WTC11 (cell line): ENCODE measurements around the gene TCEANC. TPM values are rescaled to one million over a fixed set of nuclear protein-coding genes. Genes with fewer than 3 reads are reported as not detected.
A peak's percentile ranks its signal among the peaks of the same experiment; 100 is the strongest.
"Not testable (repeated sequence)": the region's sequence is repeated elsewhere in the genome, so short reads cannot be mapped to it uniquely, and the experiment has no call there.

Experiments used
- ATAC-seq: fragments of 200-7000 bp; cut with Tn5 transposase; 2 replicates; pipeline ENCODE4 v1.10.0; 2021; ENCODE audit warnings: mild to moderate bottlenecking, moderate library complexity
- CTCF ChIA-PET: fragments of 300-600 bp; sonication (Branson Sonifier 250); formaldehyde crosslinking; loops from one replicate; lab custom pipeline; 2021; ENCODE audit warnings: antibody characterized with exemption; lab: Charles Lee
- POLR2A ChIA-PET: fragments of 350-600 bp; sonication (Branson Sonifier 250); formaldehyde crosslinking; loops from one replicate; lab custom pipeline; 2021; ENCODE audit warnings: antibody characterized with exemption; lab: Charles Lee
- DNase-seq: peaks from one replicate; pipeline ENCODE4 v3.0.0; 2021; ENCODE audit warnings: low spot score
- H3K27ac Mint-ChIP-seq: 2 replicates; pipeline ENCODE4 v1.8.0; 2021; ENCODE audit warnings: mixed read lengths
- H3K27me3 Mint-ChIP-seq: 2 replicates; pipeline ENCODE4 v1.8.0; 2021; ENCODE audit warnings: low read depth, mild to moderate bottlenecking, moderate library complexity, mixed read lengths
- H3K36me3 Mint-ChIP-seq: 2 replicates; pipeline ENCODE4 v1.8.0; 2021; ENCODE audit warnings: mixed read lengths
- H3K4me1 Mint-ChIP-seq: 2 replicates; pipeline ENCODE4 v1.8.0; 2022; ENCODE audit warnings: mixed read lengths
- H3K4me3 Mint-ChIP-seq: 2 replicates; pipeline ENCODE4 v1.8.0; 2021; ENCODE audit warnings: mild to moderate bottlenecking, moderate library complexity, mixed read lengths
- H3K9me3 Mint-ChIP-seq: 2 replicates; pipeline ENCODE4 v1.8.0; 2021; ENCODE audit warnings: mixed read lengths
- FOXP4 ChIP-seq: sonication (generic); formaldehyde crosslinking; IDR thresholded peaks from 2 replicates; pipeline ENCODE4 v1.8.0; 2022; ENCODE audit warnings: mild to moderate bottlenecking, missing genetic modification reagents
- GTF2I ChIP-seq: fragments of 250-450 bp; sonication (Bioruptor Pico); conservative IDR thresholded peaks from 2 replicates; pipeline ENCODE4 v1.4.0; 2021; ENCODE audit warnings: mild to moderate bottlenecking
- HMGA2 ChIP-seq: fragments of 250-450 bp; sonication (Bioruptor Pico); IDR thresholded peaks from 2 replicates; pipeline ENCODE4 v1.4.0; 2021; ENCODE audit warnings: mild to moderate bottlenecking, moderate library complexity
- IRF2 ChIP-seq: sonication (generic); formaldehyde crosslinking; IDR thresholded peaks from 2 replicates; pipeline ENCODE4 v1.8.0; 2022; ENCODE audit warnings: low read depth, missing genetic modification reagents, borderline replicate concordance
- JUN ChIP-seq: sonication (generic); formaldehyde crosslinking; IDR thresholded peaks from 2 replicates; pipeline ENCODE4 v1.8.0; 2023; ENCODE audit warnings: mild to moderate bottlenecking, missing genetic modification reagents
- NR2C2 ChIP-seq: sonication (generic); formaldehyde crosslinking; IDR thresholded peaks from 2 replicates; pipeline ENCODE4 v1.8.0; 2022; ENCODE audit warnings: mild to moderate bottlenecking, missing genetic modification reagents
- OVOL2 ChIP-seq: fragments of 250-450 bp; sonication (Bioruptor Pico); IDR thresholded peaks from 2 replicates; pipeline ENCODE4 v1.9.0; 2021; ENCODE audit warnings: mild to moderate bottlenecking, borderline replicate concordance
- SMAD4 ChIP-seq: sonication (generic); formaldehyde crosslinking; IDR thresholded peaks from 2 replicates; pipeline ENCODE4 v1.8.0; 2022; ENCODE audit warnings: mild to moderate bottlenecking, missing genetic modification reagents
- SP1 ChIP-seq: sonication (generic); formaldehyde crosslinking; conservative IDR thresholded peaks from 2 replicates; pipeline ENCODE4 v1.8.1; 2022; ENCODE audit warnings: missing genetic modification reagents
- ZNF263 ChIP-seq: sonication (generic); formaldehyde crosslinking; IDR thresholded peaks from 2 replicates; pipeline ENCODE4 v1.8.1; 2022; ENCODE audit warnings: low read depth, mild to moderate bottlenecking, moderate library complexity, missing genetic modification reagents
- ZNF532 ChIP-seq: fragments of 250-450 bp; sonication (Bioruptor Pico); IDR thresholded peaks from 2 replicates; pipeline ENCODE4 v1.9.0; 2021; ENCODE audit warnings: mild to moderate bottlenecking, borderline replicate concordance
- total RNA-seq: library from RNA; stranded (reverse); gene quantifications from 3 replicates; pipeline ENCODE4 v1.2.3, GENCODE V29; 2021

Gene TCEANC
- total RNA-seq, 1 experiment from 2014 or later: 2.0 TPM

- TF ChIP-seq ZNF532: no peak
- no peak for TF ChIP-seq FOXP4 (CRISPR knock-in tag)
These were observed 16.4 kb downstream of the TCEANC start (continued) for GRCh38 chrX:13669246-13669737.

- H3K27me3 Mint-ChIP-seq, DNase-seq, POLR2A ChIA-PET, H3K4me1 Mint-ChIP-seq, H3K36me3 Mint-ChIP-seq, H3K9me3 Mint-ChIP-seq, H3K4me3 Mint-ChIP-seq, CTCF ChIA-PET, ATAC-seq, H3K27ac Mint-ChIP-seq: not testable (repeated sequence)
These were observed 16.8 kb downstream of the TCEANC start for GRCh38 chrX:13669755-13670154.

DNA sequence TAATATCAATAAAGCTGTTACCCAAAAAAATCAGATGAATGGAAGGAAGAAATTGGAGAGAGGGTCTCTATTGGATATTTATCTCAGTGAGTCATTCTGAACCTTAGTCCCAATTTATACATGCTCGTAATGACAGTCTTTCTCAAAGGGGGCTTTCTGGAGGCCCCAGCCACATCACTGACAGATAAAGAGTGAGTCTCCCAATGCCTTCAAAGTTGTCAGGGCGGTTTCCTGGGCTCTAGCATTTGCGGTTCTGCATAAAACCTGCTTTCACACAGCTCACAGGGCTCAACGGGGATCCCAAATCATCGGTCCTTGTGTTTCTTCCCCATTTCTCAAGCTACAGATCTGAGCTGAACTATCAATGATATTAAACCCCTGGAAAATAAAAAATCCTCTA lies 17.3 kb downstream of the TCEANC start:
- Mint-ChIP-seq H3K27me3 (peaks cover 2% of the 10 kb centered on the region; the same call in 1 of the 2 replicates), H3K4me1 (no peaks in the 10 kb centered on the region), H3K4me3 (no peak overlapping the region), H3K27ac (no peak overlapping the region), H3K9me3 (no peaks in the 10 kb centered on the region), H3K36me3 (no peaks in the 10 kb centered on the region)
- ChIA-PET POLR2A (no interaction called here), CTCF (no interaction called here)
- DNase-seq: no peak
- TF ChIP-seq IRF2 (CRISPR knock-in tag) (no peak), JUN (CRISPR knock-in tag) (no peak), ZNF263 (CRISPR knock-in tag) (no peak), NR2C2 (CRISPR knock-in tag) (no peak), SMAD4 (CRISPR knock-in tag) (no peak)
- no peak for ATAC-seq

- no peaks in the 10 kb centered on the region for H3K36me3 Mint-ChIP-seq
- DNase-seq: no peak
- H3K4me3 Mint-ChIP-seq: no peak overlapping the region
- CTCF ChIA-PET: no interaction called here
- H3K27me3 Mint-ChIP-seq: peaks cover 2% of the 10 kb centered on the region; the same call in 1 of the 2 replicates
- POLR2A ChIA-PET: no interaction called here
- H3K27ac Mint-ChIP-seq: no peak overlapping the region
- no peaks in the 10 kb centered on the region for H3K4me1 Mint-ChIP-seq
- no peaks in the 10 kb centered on the region for H3K9me3 Mint-ChIP-seq
- TF ChIP-seq GTF2I (CRISPR knock-in tag): 0 out of 2 replicates have a peak, but pooled peaks have one; percentile 39
- no peak for TF ChIP-seq JUN (CRISPR knock-in tag)
- no peak for ATAC-seq
These were observed 20.1 kb downstream of the TCEANC start for GRCh38 chrX:13673016-13673415.

GRCh38 chrX:13676885-13677284 lies 23.9 kb downstream of the TCEANC start:
- Mint-ChIP-seq H3K27ac (no peak overlapping the region), H3K4me1 (no peaks in the 10 kb centered on the region), H3K9me3 (no peaks in the 10 kb centered on the region), H3K36me3 (no peaks in the 10 kb centered on the region), H3K4me3 (no peak overlapping the region), H3K27me3 (peaks cover 2% of the 10 kb centered on the region; the same call in 1 of the 2 replicates)
- ChIA-PET POLR2A (no interaction called here), CTCF (no interaction called here)
- TF ChIP-seq SP1 (no peak), OVOL2 (CRISPR knock-in tag) (no peak), HMGA2 (CRISPR knock-in tag) (no peak)
- DNase-seq: no peak
- no peak for ATAC-seq

DNA sequence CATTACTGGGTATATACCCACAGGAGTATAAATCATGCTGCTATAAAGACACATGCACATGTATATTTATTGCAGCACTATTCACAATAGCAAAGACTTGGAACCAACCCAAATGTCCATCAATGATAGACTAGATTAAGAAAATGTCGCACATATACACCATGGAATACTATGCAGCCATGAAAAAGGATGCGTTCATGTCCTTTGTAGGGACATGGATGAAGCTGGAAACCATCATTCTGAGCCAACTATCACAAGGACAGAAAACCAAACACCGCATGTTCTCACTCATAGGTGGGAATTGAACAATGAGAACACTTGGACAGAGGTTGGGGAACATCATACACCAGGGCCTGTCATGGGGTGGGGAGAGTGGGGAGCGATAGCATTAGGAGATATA lies 26.8 kb downstream of the TCEANC start:
- H3K36me3 Mint-ChIP-seq, CTCF ChIA-PET, H3K4me1 Mint-ChIP-seq, H3K27ac Mint-ChIP-seq, H3K27me3 Mint-ChIP-seq, H3K9me3 Mint-ChIP-seq, H3K4me3 Mint-ChIP-seq, ATAC-seq, POLR2A ChIA-PET, DNase-seq: not testable (repeated sequence)
